GM12865 (cell line): Measurements from ENCODE around the gene REV3L.

Source experiments
- DNase-seq: peaks from one replicate; pipeline ENCODE4 v3.0.0; 2010; ENCODE audit warnings: low read depth
- H3K4me3 ChIP-seq: 2 replicates; pipeline ENCODE4 v1.5.1; 2011; ENCODE audit warnings: mild to moderate bottlenecking, low read depth, low read length, control low read depth
- CTCF ChIP-seq: IDR thresholded peaks from 2 replicates; pipeline ENCODE4 v1.5.1; 2011; ENCODE audit warnings: low read length, control low read depth, low read depth, inconsistent platforms; ENCODE audit not compliant: insufficient read depth; ENCODE audit errors: missing control alignments

Gene REV3L

DNA sequence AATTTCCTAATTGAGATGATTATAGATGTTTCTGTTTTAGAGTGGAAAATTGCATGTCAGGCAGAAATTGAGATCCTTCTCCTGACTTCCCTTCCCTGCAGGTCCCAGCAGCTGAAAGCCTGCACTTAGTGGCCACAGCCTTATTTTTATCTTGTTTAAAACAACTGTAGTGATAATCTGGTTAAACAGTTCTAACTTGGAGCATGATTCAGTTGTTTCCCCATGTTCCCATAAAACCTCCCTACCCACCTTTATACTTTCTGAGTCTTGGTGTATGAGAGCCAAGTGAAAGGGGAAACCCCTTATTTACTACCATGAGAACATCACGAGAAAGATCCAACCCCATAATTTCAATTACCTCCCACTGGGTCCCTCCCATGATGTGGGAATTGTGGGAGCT, 200.5 kb downstream of the REV3L start:
- no peak overlapping the region for H3K4me3 ChIP-seq
- no peak for DNase-seq
- no peak for TF ChIP-seq CTCF

DNA sequence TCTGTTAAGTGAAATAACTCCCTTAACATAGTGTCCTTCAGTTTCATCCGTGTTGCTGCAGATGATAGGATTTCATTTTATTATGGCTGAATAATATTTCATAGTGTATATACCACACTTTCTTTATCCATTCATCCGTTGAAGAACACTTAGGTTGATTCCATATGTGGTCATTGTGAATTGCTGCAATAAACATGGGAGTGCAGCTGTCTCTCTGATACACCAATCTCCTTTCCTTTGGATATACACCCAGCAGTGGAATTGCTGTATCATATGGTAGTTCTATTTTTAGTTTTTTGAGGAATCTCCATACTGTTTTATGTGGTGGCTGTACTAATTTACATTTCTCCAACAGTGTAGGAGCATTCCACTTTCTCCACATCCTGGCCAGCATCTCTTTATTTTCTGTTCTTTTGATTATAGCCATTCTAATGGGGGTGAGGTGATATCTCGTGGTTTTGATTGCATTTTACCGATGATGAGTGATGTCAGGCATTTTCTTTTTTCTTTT, 202.5 kb downstream of the REV3L start:
- DNase-seq, result no peak
- no peak for TF ChIP-seq CTCF
- no peak overlapping the region for H3K4me3 ChIP-seq

GRCh38 chr6:111278731-111279130, 204.3 kb downstream of the REV3L start:
- DNase-seq, result no peak
- no peak overlapping the region for H3K4me3 ChIP-seq
- TF ChIP-seq CTCF, result no peak

- no peak for TF ChIP-seq CTCF
Observed at GRCh38 chr6:111277819-111278218, 205.2 kb downstream of the REV3L start.

DNA sequence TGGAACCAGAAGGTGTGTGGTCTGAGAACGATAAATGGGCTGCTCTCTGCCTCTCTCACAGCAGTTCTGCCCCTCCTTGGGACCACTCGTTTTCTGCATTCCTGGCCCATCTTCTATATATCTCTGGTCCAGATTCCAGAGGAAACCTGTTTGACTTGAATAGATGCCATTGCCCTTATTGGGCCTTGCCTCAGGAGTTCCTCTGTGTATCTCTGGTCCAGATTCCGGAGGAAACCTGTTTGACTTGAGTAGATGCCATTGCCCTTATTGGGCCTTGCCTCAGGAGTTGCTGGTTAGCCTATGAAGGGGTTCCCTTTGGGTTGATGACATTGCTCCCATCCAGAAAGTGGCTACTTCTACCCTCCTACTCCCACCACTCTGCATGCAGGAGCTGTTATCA, 206.3 kb downstream of the REV3L start:
- no peak overlapping the region for H3K4me3 ChIP-seq
- TF ChIP-seq CTCF, result no peak
- DNase-seq, result no peak

More at GRCh38 chr6:111277819-111278218, 205.2 kb downstream of the REV3L start:
- no peak overlapping the region for H3K4me3 ChIP-seq
- no peak for DNase-seq

GRCh38 chr6:111276335-111276734, 206.7 kb downstream of the REV3L start:
- DNase-seq, result no peak
- no peak for TF ChIP-seq CTCF
- H3K4me3 ChIP-seq, result no peak overlapping the region

DNA sequence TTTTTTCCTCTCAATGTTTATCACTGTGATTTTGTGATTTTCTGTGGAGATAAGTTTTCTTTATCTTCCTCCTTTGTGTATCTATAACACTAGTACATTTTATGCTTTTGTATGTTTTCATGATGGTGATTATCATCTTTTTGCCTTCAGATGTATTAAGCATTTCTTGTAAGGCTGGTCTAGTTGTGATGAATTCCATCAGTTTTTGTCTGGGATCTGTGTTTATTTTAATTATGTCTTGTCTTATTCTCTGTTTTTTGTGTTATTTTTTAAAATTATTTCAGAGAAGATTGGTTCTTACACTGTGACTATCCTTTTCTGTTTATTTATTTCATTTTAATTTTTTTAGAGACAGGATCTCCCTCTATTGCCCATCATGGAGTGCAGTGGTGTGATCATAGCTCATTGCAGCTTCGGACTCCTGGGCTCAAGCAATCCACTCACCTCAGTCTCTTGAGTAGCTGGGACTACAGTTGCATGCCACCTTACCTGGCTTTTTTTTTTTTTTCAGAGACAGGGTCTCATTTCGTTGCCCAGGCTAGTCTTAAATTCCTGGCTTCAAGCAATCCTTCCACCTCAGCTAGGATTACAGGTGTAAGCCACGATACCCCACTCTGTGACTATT, 208.3 kb downstream of the REV3L start:
- H3K4me3 ChIP-seq, result no peak overlapping the region
- TF ChIP-seq CTCF, result no peak
- DNase-seq, result no peak
